Suprapubic skin (tissue), 4 donors: ENCODE measurements around the gene UNCX. TPM values are rescaled to one million over a fixed set of nuclear protein-coding genes. Genes with fewer than 3 reads are reported as not detected.

Experiments
- DNase-seq, 2 donors: peaks; one replicate each; pipeline ENCODE4 v3.0.0-alpha.2; 2019; ENCODE audit warnings: low spot score in 2 of 2
- H3K27ac ChIP-seq: fragments of 200-600 bp; sonication (generic); one replicate; pipeline ENCODE4 v1.5.1; 2019
- H3K27me3 ChIP-seq: fragments of 200-600 bp; sonication (generic); one replicate; pipeline ENCODE4 v1.5.1; 2019
- H3K36me3 ChIP-seq: fragments of 200-600 bp; sonication (generic); one replicate; pipeline ENCODE4 v1.5.1; 2019
- H3K4me1 ChIP-seq: fragments of 200-600 bp; sonication (generic); one replicate; pipeline ENCODE4 v1.5.1; 2019
- H3K4me3 ChIP-seq: fragments of 200-600 bp; sonication (generic); one replicate; pipeline ENCODE4 v1.5.1; 2019; ENCODE audit warnings: mild to moderate bottlenecking
- H3K9me3 ChIP-seq: fragments of 200-600 bp; sonication (generic); one replicate; pipeline ENCODE4 v1.5.1; 2019
- CTCF ChIP-seq, 2 donors: fragments of 200-600 bp in 1 of 2; fragments of 450-650 bp in 1 of 2; sonication (generic) in 1 of 2; IDR thresholded peaks; one replicate each; pipeline ENCODE4 v1.5.1; 2016 to 2019; ENCODE audit warnings: antibody characterized with exemption in 2 of 2, mild to moderate bottlenecking in 1 of 2, moderate library complexity in 1 of 2
- EP300 ChIP-seq: sonication (generic); formaldehyde crosslinking; IDR thresholded peaks from one replicate; pipeline ENCODE4 v1.6.1; 2017; ENCODE audit warnings: antibody characterized with exemption
- POLR2A ChIP-seq, 2 donors: fragments of 450-650 bp; IDR thresholded peaks; one replicate each; pipeline ENCODE4 v1.6.1; 2017; ENCODE audit warnings: antibody characterized with exemption in 2 of 2, mild to moderate bottlenecking in 2 of 2, moderate library complexity in 2 of 2
- POLR2AphosphoS5 ChIP-seq, 3 donors: sonication (generic); formaldehyde crosslinking; IDR thresholded peaks; one replicate each; pipeline ENCODE4 v1.6.1; 2017; ENCODE audit warnings: antibody characterized with exemption in 3 of 3
- WGBS: methylation state at CpG from one replicate; pipeline ENCODE4 v1.1.5; 2018; 5-methylcytosine and 5-hydroxymethylcytosine counted together
- total RNA-seq, 4 donors: library from RNA; depleted of rRNA; stranded (reverse); fragments of >200 nt; gene quantifications; one replicate each; pipeline ENCODE4 v1.1.0, GENCODE V29; 2016

Gene UNCX
- total RNA-seq, 4 donors from 2014 or later: not detected

- WGBS: 48% methylated on average over 10 of the region's 23 CpGs
- H3K4me1 ChIP-seq: peaks cover 19% of the 10 kb centered on the region
- no peak overlapping the region for H3K27ac ChIP-seq
- no peak for DNase-seq
- no peaks in the 10 kb centered on the region for H3K9me3 ChIP-seq
- H3K27me3 ChIP-seq: peaks cover 95% of the 10 kb centered on the region
- TF ChIP-seq EP300 (no peak), POLR2AphosphoS5 (IDR thresholded peaks at IDR 0.05) (no peak), POLR2A (IDR thresholded peaks at IDR 0.05) (no peak), CTCF (IDR thresholded peaks at IDR 0.05) (no peak)
- H3K36me3 ChIP-seq: no peaks in the 10 kb centered on the region
- H3K4me3 ChIP-seq: no peak overlapping the region
These were observed 9.3 kb upstream of the UNCX start for GRCh38 chr7:1223196-1223981.

- Histone ChIP-seq H3K4me1 (peaks cover 19% of the 10 kb centered on the region), H3K4me3 (no peak overlapping the region), H3K27me3 (peaks cover 95% of the 10 kb centered on the region), H3K36me3 (no peaks in the 10 kb centered on the region), H3K27ac (no peak overlapping the region), H3K9me3 (no peaks in the 10 kb centered on the region)
- no peak for DNase-seq
- 4% methylated on average over 27 of the region's 66 CpGs for WGBS
- TF ChIP-seq EP300 (no peak), POLR2AphosphoS5 (IDR thresholded peaks at IDR 0.05) (no peak), POLR2A (IDR thresholded peaks at IDR 0.05) (no peak), CTCF (IDR thresholded peaks at IDR 0.05) (no peak)
These were observed 8.5 kb upstream of the UNCX start for GRCh38 chr7:1224086-1224716.

- Histone ChIP-seq H3K4me1 (peaks cover 23% of the 10 kb centered on the region), H3K27me3 (peaks cover 96% of the 10 kb centered on the region), H3K36me3 (no peaks in the 10 kb centered on the region), H3K27ac (no peak overlapping the region), H3K9me3 (no peaks in the 10 kb centered on the region), H3K4me3 (no peak overlapping the region)
- DNase-seq: no peak
- 3% methylated on average over 11 of the region's 11 CpGs for WGBS
- TF ChIP-seq CTCF (IDR thresholded peaks at IDR 0.05) (no peak), EP300 (no peak), POLR2A (IDR thresholded peaks at IDR 0.05) (no peak), POLR2AphosphoS5 (IDR thresholded peaks at IDR 0.05) (no peak)
These were observed 7.6 kb upstream of the UNCX start for GRCh38 chr7:1225030-1225429.

GRCh38 chr7:1225441-1226185 lies 7.1 kb upstream of the UNCX start:
- peaks cover 28% of the 10 kb centered on the region for H3K4me1 ChIP-seq
- no peaks in the 10 kb centered on the region for H3K36me3 ChIP-seq
- no peaks in the 10 kb centered on the region for H3K9me3 ChIP-seq
- no peak overlapping the region for H3K4me3 ChIP-seq
- WGBS: 11% methylated on average over 47 of the region's 52 CpGs
- TF ChIP-seq POLR2A (IDR thresholded peaks at IDR 0.05): no peak
- peak; percentile 37 to 79 for TF ChIP-seq CTCF (IDR thresholded peaks at IDR 0.05)
- no peak for DNase-seq
- peaks cover 98% of the 10 kb centered on the region for H3K27me3 ChIP-seq
- H3K27ac ChIP-seq: no peak overlapping the region
